Gastrocnemius medialis (tissue), 4 donors: ENCODE data around the gene DYNC2H1. TPM values are rescaled to one million over a fixed set of nuclear protein-coding genes. Genes with fewer than 3 reads are reported as not detected.

Experiments
- ATAC-seq, 2 donors: fragments of 150-250 bp; one replicate each; pipeline ENCODE4 v1.9.1; 2016
- DNase-seq, 2 donors: peaks; one replicate each; pipeline ENCODE4 v3.0.0-alpha.2; 2019
- H3K27ac ChIP-seq, 4 donors: fragments of 200-600 bp; sonication (generic); 1 replicate in 1 of 4; 2 replicates in 3 of 4; pipeline ENCODE4 v1.5.1; 2016 to 2018; ENCODE audit warnings: mild to moderate bottlenecking in 2 of 4, moderate library complexity in 1 of 4
- H3K27me3 ChIP-seq, 3 donors: fragments of 200-600 bp; sonication (generic) in 2 of 3; 1 replicate in 1 of 3; 2 replicates in 2 of 3; pipeline versions ENCODE4 v1.5.1 to v1.6.0; 2016 to 2019; ENCODE audit warnings: mild to moderate bottlenecking in 1 of 3, moderate library complexity in 1 of 3
- H3K36me3 ChIP-seq, 2 donors: fragments of 200-600 bp; sonication (generic) in 1 of 2; one replicate each; pipeline ENCODE4 v1.5.1; 2017 to 2018
- H3K4me1 ChIP-seq, 2 donors: fragments of 200-600 bp; sonication (generic) in 1 of 2; one replicate each; pipeline ENCODE4 v1.5.1; 2016 to 2017; ENCODE audit warnings: mild to moderate bottlenecking in 2 of 2
- H3K4me3 ChIP-seq, 4 donors: fragments of 200-600 bp; sonication (generic) in 3 of 4; 1 replicate in 1 of 4; 2 replicates in 3 of 4; pipeline ENCODE4 v1.5.1; 2016 to 2019; ENCODE audit warnings: mild to moderate bottlenecking in 2 of 4
- H3K9me3 ChIP-seq, 3 donors: fragments of 200-600 bp; sonication (generic) in 2 of 3; 1 replicate in 1 of 3; 2 replicates in 2 of 3; pipeline ENCODE4 v1.5.1; 2016 to 2019
- CTCF ChIP-seq, 5 experiments: fragments of 450-650 bp in 3 of 5; fragments of 200-600 bp in 2 of 5; sonication (generic) in 2 of 5; IDR thresholded peaks in 4 of 5; conservative IDR thresholded peaks in 1 of 5; 1 replicate in 4 of 5; 2 replicates in 1 of 5; pipeline ENCODE4 v1.5.1; 2016 to 2019; ENCODE audit warnings: antibody characterized with exemption in 5 of 5, mild to moderate bottlenecking in 3 of 5, moderate library complexity in 3 of 5
- POLR2A ChIP-seq, 2 donors: fragments of 450-650 bp; IDR thresholded peaks; one replicate each; pipeline ENCODE4 v1.6.1; 2017; ENCODE audit warnings: antibody characterized with exemption in 2 of 2, mild to moderate bottlenecking in 2 of 2, moderate library complexity in 2 of 2
- in situ Hi-C, 4 donors: fragments of 200-750 bp; cut with MboI; loops; one replicate each; pipeline versions ENCODE4 v1.15.0 to v1.8.0; 2017; ENCODE audit warnings: low sequenced_read_pairs in 4 of 4
- intact Hi-C: fragments of 100-400 bp; cut with DNase I; formaldehyde crosslinking; loops from one replicate; pipeline ENCODE4 v1.15.1; 2023; ENCODE audit warnings: low total_unique reads
- total RNA-seq, 4 donors: library from RNA; depleted of rRNA; stranded (reverse); fragments of >200 nt; gene quantifications; one replicate each; pipeline versions ENCODE4 v1.1.0 to v1.2.3, GENCODE V29; 2016

The DYNC2H1 gene
- total RNA-seq, 4 donors from 2014 or later: 1.7 to 2.2 (median 1.9) TPM

- Histone ChIP-seq H3K27ac (no peak overlapping the region), H3K27me3 (no peaks in the 10 kb centered on the region), H3K36me3 (no peaks in the 10 kb centered on the region), H3K9me3 (no peaks in the 10 kb centered on the region), H3K4me3 (no peak overlapping the region), H3K4me1 (no peaks in the 10 kb centered on the region)
- intact Hi-C loops: no loop called here
- no peak for DNase-seq
- in situ Hi-C loops: loop anchor here in 1 of 4 donors (10.0 kb wide), 1 partner anchor 282 kb away; no protein-coding TSS in a partner anchor
- TF ChIP-seq CTCF (IDR thresholded peaks at IDR 0.05 in 4 of 5, conservative IDR thresholded peaks at IDR 0.05 in 1 of 5) (no peak), POLR2A (IDR thresholded peaks at IDR 0.05) (no peak)
- no peak for ATAC-seq
These were observed 213.6 kb downstream of the DYNC2H1 start for GRCh38 chr11:103322821-103323220.

GRCh38 chr11:103325686-103326069 is 216.5 kb downstream of the DYNC2H1 start:
- intact Hi-C loops: loop anchor here (1.0 kb wide), 1 partner anchor 276 kb away; no protein-coding TSS in a partner anchor
- Histone ChIP-seq H3K36me3 (no peaks in the 10 kb centered on the region), H3K27ac (no peak overlapping the region), H3K27me3 (no peaks in the 10 kb centered on the region), H3K9me3 (no peaks in the 10 kb centered on the region), H3K4me1 (no peaks in the 10 kb centered on the region), H3K4me3 (no peak overlapping the region)
- ATAC-seq (no peak), DNase-seq (no peak)
- in situ Hi-C loops: loop anchor here in 2 of 4 donors (10.0 to 25.0 kb wide), 2 partner anchors 262 to 279 kb away; no protein-coding TSS in a partner anchor
- no peak for TF ChIP-seq POLR2A (IDR thresholded peaks at IDR 0.05)
- TF ChIP-seq CTCF (IDR thresholded peaks at IDR 0.05 in 4 of 5, conservative IDR thresholded peaks at IDR 0.05 in 1 of 5): no peak

- no peaks in the 10 kb centered on the region for H3K36me3 ChIP-seq
- TF ChIP-seq CTCF (IDR thresholded peaks at IDR 0.05 in 4 of 5, conservative IDR thresholded peaks at IDR 0.05 in 1 of 5): peak in 1 of 5 experiments; percentile 25
- TF ChIP-seq POLR2A (IDR thresholded peaks at IDR 0.05): no peak
- no peaks in the 10 kb centered on the region for H3K27me3 ChIP-seq
- H3K9me3 ChIP-seq: no peaks in the 10 kb centered on the region
- intact Hi-C loops: no loop called here
- DNase-seq (no peak), ATAC-seq (peak in 1 of 2 donors; percentile 36)
- in situ Hi-C loops: loop anchor here in 2 of 4 donors (10.0 to 25.0 kb wide), 2 partner anchors 261 to 279 kb away; no protein-coding TSS in a partner anchor
- H3K27ac ChIP-seq: no peak overlapping the region
- H3K4me3 ChIP-seq: no peak overlapping the region
- H3K4me1 ChIP-seq: no peaks in the 10 kb centered on the region
These were observed 217.0 kb downstream of the DYNC2H1 start for GRCh38 chr11:103326070-103326794.

GRCh38 chr11:103327721-103328120 is 218.5 kb downstream of the DYNC2H1 start:
- no peaks in the 10 kb centered on the region for H3K36me3 ChIP-seq
- intact Hi-C loops: no loop called here

More at GRCh38 chr11:103327721-103328120, 218.5 kb downstream of the DYNC2H1 start:
- TF ChIP-seq POLR2A (IDR thresholded peaks at IDR 0.05): no peak
- TF ChIP-seq CTCF (IDR thresholded peaks at IDR 0.05 in 4 of 5, conservative IDR thresholded peaks at IDR 0.05 in 1 of 5): no peak
- Histone ChIP-seq H3K27ac (no peak overlapping the region), H3K27me3 (no peaks in the 10 kb centered on the region), H3K9me3 (no peaks in the 10 kb centered on the region), H3K4me3 (no peak overlapping the region), H3K4me1 (no peaks in the 10 kb centered on the region)
- ATAC-seq: no peak
- DNase-seq: no peak
- in situ Hi-C loops: loop anchor here in 2 of 4 donors (10.0 to 25.0 kb wide), 2 partner anchors 260 to 277 kb away; no protein-coding TSS in a partner anchor
